ENCODE measurements around the gene GALE.
"Not testable (repeated sequence)": the region's sequence is repeated elsewhere in the genome, so short reads cannot be mapped to it uniquely, and the experiment has no call there.

Gene GALE

GRCh38 chr1:23784846-23785245, 15.7 kb downstream of the GALE start:
- no peaks in the 10 kb centered on the region for H3K27me3 ChIP-seq (ENCODE audit: insufficient read depth, poor library complexity, severe bottlenecking)
- DNase-seq (ENCODE audit: low read depth in 1 of 2, low spot score in 1 of 2): no peak
- no peak overlapping the region for H3K27ac ChIP-seq (replicated peaks)
- TF ChIP-seq GABPA (IDR thresholded peaks at IDR 0.05; ENCODE audit: low read depth) (no peak), SPI1 (IDR thresholded peaks at IDR 0.05; ENCODE audit: borderline replicate concordance, low read depth) (no peak), REST (IDR thresholded peaks at IDR 0.05; ENCODE audit: insufficient replicate concordance, low read depth) (no peak), CTCF (IDR thresholded peaks at IDR 0.05; ENCODE audit: insufficient read depth, low read length) (no peak), POLR2AphosphoS5 (IDR thresholded peaks at IDR 0.05; ENCODE audit: low read depth) (no peak)
- H3K4me3 ChIP-seq (replicated peaks; ENCODE audit: insufficient read depth, low read length): no peak overlapping the region

- not testable (repeated sequence) for H3K27me3 ChIP-seq (ENCODE audit: insufficient read depth, poor library complexity, severe bottlenecking); DNase-seq (ENCODE audit: low read depth in 1 of 2, low spot score in 1 of 2); H3K27ac ChIP-seq (replicated peaks); H3K4me3 ChIP-seq (replicated peaks; ENCODE audit: insufficient read depth, low read length)
Measured at GRCh38 chr1:23783141-23783540, 17.4 kb downstream of the GALE start.

GRCh38 chr1:23779826-23780371, 20.7 kb downstream of the GALE start:
- DNase-seq (ENCODE audit: low read depth in 1 of 2, low spot score in 1 of 2): no peak
- TF ChIP-seq CTCF (IDR thresholded peaks at IDR 0.05; ENCODE audit: insufficient read depth, low read length) (no peak), GABPA (IDR thresholded peaks at IDR 0.05; ENCODE audit: low read depth) (no peak), SPI1 (IDR thresholded peaks at IDR 0.05; ENCODE audit: borderline replicate concordance, low read depth) (no peak), REST (IDR thresholded peaks at IDR 0.05; ENCODE audit: insufficient replicate concordance, low read depth) (no peak), POLR2AphosphoS5 (IDR thresholded peaks at IDR 0.05; ENCODE audit: low read depth) (no peak)
- Histone ChIP-seq H3K27ac (replicated peaks) (no peak overlapping the region), H3K4me3 (replicated peaks; ENCODE audit: insufficient read depth, low read length) (no peak overlapping the region), H3K27me3 (ENCODE audit: insufficient read depth, poor library complexity, severe bottlenecking) (no peaks in the 10 kb centered on the region)

- peak; percentile 76 to 77 for DNase-seq (ENCODE audit: low read depth in 1 of 2, low spot score in 1 of 2)
- H3K4me3 ChIP-seq (replicated peaks; ENCODE audit: insufficient read depth, low read length): peak within 1 kb of the TSS; percentile 93
- H3K27ac ChIP-seq (replicated peaks): peak within 1 kb of the TSS; percentile 74
- no peaks in the 10 kb centered on the region for H3K27me3 ChIP-seq (ENCODE audit: insufficient read depth, poor library complexity, severe bottlenecking)
- peak; percentile 92 for TF ChIP-seq POLR2AphosphoS5 (IDR thresholded peaks at IDR 0.05; ENCODE audit: low read depth)
- no peak for TF ChIP-seq SPI1 (IDR thresholded peaks at IDR 0.05; ENCODE audit: borderline replicate concordance, low read depth)
Measured at GRCh38 chr1:23777979-23778814, 22.4 kb downstream of the GALE start, which contains the start of gene PITHD1. TSS of gene PITHD1 (plus strand) at chr1:23778418. CDS start at chr1:23778516, 98 bp downstream.

Measured in HL-60 (cell line).